Colonic mucosa (tissue), 4 donors: ENCODE data around the gene CMYA5. TPM values are rescaled to one million over a fixed set of nuclear protein-coding genes. Genes with fewer than 3 reads are reported as not detected.

Experiments
- DNase-seq: peaks from one replicate; pipeline ENCODE4 v3.0.0-alpha.2; 2020
- H3K27ac ChIP-seq: fragments of 200-600 bp; one replicate; pipeline ENCODE4 v1.8.0; 2021
- H3K27me3 ChIP-seq: fragments of 200-600 bp; one replicate; pipeline ENCODE4 v1.8.0; 2021
- H3K36me3 ChIP-seq: fragments of 200-600 bp; one replicate; pipeline ENCODE4 v1.8.0; 2021
- H3K4me1 ChIP-seq: fragments of 200-600 bp; one replicate; pipeline ENCODE4 v1.8.0; 2021; ENCODE audit warnings: mild to moderate bottlenecking
- H3K4me3 ChIP-seq: fragments of 200-600 bp; one replicate; pipeline ENCODE4 v1.8.0; 2021
- H3K9ac ChIP-seq, 2 donors: one replicate each; pipeline ENCODE4 v1.7.0; 2013; ENCODE audit warnings: control low read depth in 2 of 2, low read depth in 2 of 2, low read length in 2 of 2
- H3K9me3 ChIP-seq: fragments of 200-600 bp; one replicate; pipeline ENCODE4 v1.8.0; 2021
- CTCF ChIP-seq: fragments of 200-600 bp; IDR thresholded peaks from one replicate; pipeline ENCODE4 v1.8.0; 2022; ENCODE audit warnings: antibody characterized with exemption, mild to moderate bottlenecking
- intact Hi-C: fragments of 100-400 bp; cut with DNase I; formaldehyde crosslinking; loops from one replicate; pipeline ENCODE4 v1.14.1; 2022
- total RNA-seq, 2 donors: library from RNA; stranded (reverse); fragmentation: NEBNext Ultra II Directional in 1 of 2; extraction: Animal tissue kit (Norgen Biotek cat#: 25700) in 1 of 2; gene quantifications; one replicate each; pipeline ENCODE4 v1.2.1, GENCODE V29; 2021
- donor health status: healthy.
- donor health status: DM: no; HTN: no; CAD: no.
- donor health status: DM: no; HTN: no; CAD: no.

Gene CMYA5
- total RNA-seq, 2 donors from 2014 or later: 0.30 to 0.66 TPM

DNA sequence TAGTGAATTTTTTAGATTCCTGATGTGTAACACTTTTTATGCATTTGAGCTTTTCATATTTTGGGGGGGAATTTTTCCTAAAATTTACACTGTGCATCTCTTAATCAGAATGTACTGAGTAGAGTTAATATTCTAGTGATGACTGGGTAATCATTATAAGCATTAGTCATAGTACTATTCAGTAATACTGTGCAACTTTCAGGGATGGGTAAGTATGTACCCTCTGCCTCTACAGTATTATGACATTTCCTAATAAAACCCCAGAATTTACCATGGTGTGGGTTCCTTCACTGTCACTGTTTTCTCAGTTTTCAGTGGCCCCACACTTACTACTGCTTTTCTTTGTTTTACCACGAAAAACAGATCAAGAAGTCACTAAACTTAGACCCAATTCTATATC is 2.8 kb upstream of the CMYA5 start:
- Histone ChIP-seq H3K4me1 (no peaks in the 10 kb centered on the region), H3K4me3 (no peak overlapping the region), H3K27me3 (no peaks in the 10 kb centered on the region), H3K27ac (no peak overlapping the region), H3K36me3 (no peaks in the 10 kb centered on the region), H3K9me3 (no peaks in the 10 kb centered on the region), H3K9ac (no peak overlapping the region)
- no peak for DNase-seq
- intact Hi-C loops: no loop called here
- TF ChIP-seq CTCF: no peak

DNA sequence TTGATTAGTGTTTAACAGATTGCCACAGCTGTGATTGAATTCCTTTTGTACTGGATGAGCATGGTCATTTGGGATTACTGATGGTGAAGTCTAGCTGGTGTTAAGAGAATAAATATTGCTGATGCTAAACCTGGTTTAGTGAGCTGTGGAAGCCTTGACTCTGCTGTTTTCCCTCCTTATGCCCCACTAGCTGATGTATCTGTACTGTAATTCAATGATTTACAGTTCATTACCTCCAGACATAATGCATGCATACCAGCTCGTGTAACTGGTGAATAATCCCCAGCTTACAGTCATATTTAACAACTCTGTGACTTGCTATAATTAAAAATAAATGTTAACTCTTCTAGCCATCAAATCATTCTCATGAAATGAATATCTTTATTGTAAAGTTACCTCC is 1.7 kb upstream of the CMYA5 start:
- DNase-seq: no peak
- H3K27ac ChIP-seq: no peak overlapping the region
- no peaks in the 10 kb centered on the region for H3K36me3 ChIP-seq
- H3K9me3 ChIP-seq: no peaks in the 10 kb centered on the region
- TF ChIP-seq CTCF: no peak
- H3K4me1 ChIP-seq: no peaks in the 10 kb centered on the region
- intact Hi-C loops: no loop called here
- H3K27me3 ChIP-seq: no peaks in the 10 kb centered on the region
- H3K9ac ChIP-seq: no peak overlapping the region
- no peak overlapping the region for H3K4me3 ChIP-seq

- Histone ChIP-seq H3K27me3 (no peaks in the 10 kb centered on the region), H3K27ac (no peak overlapping the region), H3K4me1 (no peaks in the 10 kb centered on the region), H3K9me3 (no peaks in the 10 kb centered on the region), H3K9ac (no peak overlapping the region), H3K4me3 (no peak overlapping the region), H3K36me3 (no peaks in the 10 kb centered on the region)
- no peak for TF ChIP-seq CTCF
- intact Hi-C loops: no loop called here
- no peak for DNase-seq
Measured at GRCh38 chr5:79691007-79691406, 1.4 kb downstream of the CMYA5 start.

DNA sequence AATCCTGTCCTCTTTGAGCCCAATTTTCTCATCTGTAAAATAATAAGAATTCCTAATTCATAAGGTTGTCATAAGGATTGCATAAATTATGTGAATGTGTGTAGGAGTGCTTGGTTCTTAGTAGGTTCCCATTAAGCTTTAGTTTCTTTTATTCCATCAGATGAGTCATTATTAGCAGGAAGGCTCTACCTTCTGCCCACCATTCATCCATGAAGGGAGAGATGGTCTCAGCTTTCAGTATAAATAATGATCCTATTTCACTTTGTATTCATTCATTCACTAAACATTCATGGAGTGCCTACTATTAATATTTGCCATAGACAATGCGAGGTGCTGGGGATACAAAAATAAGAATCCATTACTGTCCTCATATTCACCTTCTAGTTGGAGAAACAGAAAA is 3.0 kb downstream of the CMYA5 start:
- intact Hi-C loops: no loop called here
- no peak overlapping the region for H3K4me3 ChIP-seq
- no peaks in the 10 kb centered on the region for H3K36me3 ChIP-seq
- TF ChIP-seq CTCF: no peak
- H3K9ac ChIP-seq: no peak overlapping the region
- no peak for DNase-seq
- no peaks in the 10 kb centered on the region for H3K9me3 ChIP-seq
- no peaks in the 10 kb centered on the region for H3K27me3 ChIP-seq
- H3K4me1 ChIP-seq: no peaks in the 10 kb centered on the region
- no peak overlapping the region for H3K27ac ChIP-seq

- Histone ChIP-seq H3K27me3 (no peaks in the 10 kb centered on the region), H3K4me3 (no peak overlapping the region), H3K9ac (no peak overlapping the region), H3K36me3 (no peaks in the 10 kb centered on the region), H3K4me1 (no peaks in the 10 kb centered on the region), H3K9me3 (no peaks in the 10 kb centered on the region), H3K27ac (no peak overlapping the region)
- no peak for TF ChIP-seq CTCF
- intact Hi-C loops: no loop called here
- DNase-seq: no peak
Measured at GRCh38 chr5:79694183-79694582, 4.5 kb downstream of the CMYA5 start.

DNA sequence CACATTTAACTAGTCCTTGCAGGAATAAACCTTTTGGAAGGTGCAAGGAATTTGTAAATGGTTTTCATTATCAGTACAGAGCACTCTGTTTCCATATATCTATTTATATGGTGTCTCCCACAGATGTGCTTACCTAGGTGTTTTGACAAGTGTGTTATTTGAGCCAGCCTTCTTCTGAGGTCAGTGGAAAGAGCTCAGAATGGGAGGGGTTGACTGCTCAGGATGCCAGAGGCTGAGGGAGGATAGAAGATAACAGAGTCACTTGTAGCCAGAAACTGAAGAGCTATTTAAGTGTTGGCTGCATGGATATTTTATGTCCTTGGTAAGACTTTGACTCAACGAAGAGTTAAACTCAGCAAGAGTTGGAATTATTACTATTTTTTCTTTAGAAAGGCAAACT is 5.0 kb downstream of the CMYA5 start:
- DNase-seq: no peak

More for the DNA sequence above, 5.0 kb downstream of the CMYA5 start:
- H3K27ac ChIP-seq: no peak overlapping the region
- TF ChIP-seq CTCF: no peak
- no peak overlapping the region for H3K9ac ChIP-seq
- H3K4me1 ChIP-seq: no peaks in the 10 kb centered on the region
- H3K27me3 ChIP-seq: no peaks in the 10 kb centered on the region
- no peaks in the 10 kb centered on the region for H3K9me3 ChIP-seq
- no peaks in the 10 kb centered on the region for H3K36me3 ChIP-seq
- H3K4me3 ChIP-seq: no peak overlapping the region
- intact Hi-C loops: no loop called here
